Skeletal muscle tissue (tissue), 4 donors: ENCODE measurements around the gene SDR42E1. TPM values are rescaled to one million over a fixed set of nuclear protein-coding genes. Genes with fewer than 3 reads are reported as not detected.
"Not testable (repeated sequence)": the region's sequence is repeated elsewhere in the genome, so short reads cannot be mapped to it uniquely, and the experiment has no call there.

Experiments
- H3K27ac ChIP-seq: one replicate; pipeline ENCODE4 v1.7.0; 2013; ENCODE audit warnings: mild to moderate bottlenecking, low read depth, low read length, inconsistent platforms
- H3K27me3 ChIP-seq, 3 donors: one replicate each; pipeline ENCODE4 v1.7.0; 2013; ENCODE audit warnings: low read length in 3 of 3; ENCODE audit not compliant: control insufficient read depth in 3 of 3, insufficient read depth in 3 of 3
- H3K36me3 ChIP-seq, 3 donors: one replicate each; pipeline ENCODE4 v1.7.0; 2013; ENCODE audit warnings: low read length in 3 of 3; ENCODE audit not compliant: control insufficient read depth in 3 of 3, insufficient read depth in 3 of 3
- H3K4me1 ChIP-seq, 3 donors: one replicate each; pipeline ENCODE4 v1.7.0; 2013; ENCODE audit warnings: low read length in 3 of 3, mild to moderate bottlenecking in 3 of 3; ENCODE audit not compliant: control insufficient read depth in 3 of 3, insufficient read depth in 3 of 3
- H3K4me3 ChIP-seq, 3 donors: one replicate each; pipeline ENCODE4 v1.7.0; 2013; ENCODE audit warnings: low read length in 3 of 3
- H3K9ac ChIP-seq, 3 donors: one replicate each; pipeline ENCODE4 v1.7.0; 2013; ENCODE audit warnings: low read length in 3 of 3, mild to moderate bottlenecking in 3 of 3, moderate library complexity in 2 of 3, low read depth in 1 of 3
- H3K9me3 ChIP-seq, 3 donors: one replicate each; pipeline ENCODE4 v1.7.0; 2013; ENCODE audit warnings: low read length in 3 of 3; ENCODE audit not compliant: control insufficient read depth in 3 of 3
- total RNA-seq: library from RNA; depleted of rRNA; stranded (reverse); fragments of >200 nt; gene quantifications from one replicate; pipeline ENCODE4 v1.2.3, GENCODE V29; 2014
- donor health status: Osteomylitis.

Gene SDR42E1
- total RNA-seq, 1 donor from 2014 or later, result 0.52 TPM

- Histone ChIP-seq H3K4me3 (no peak overlapping the region), H3K4me1 (no peaks in the 10 kb centered on the region), H3K36me3 (no peaks in the 10 kb centered on the region), H3K9me3 (no peaks in the 10 kb centered on the region), H3K27me3 (no peaks in the 10 kb centered on the region), H3K27ac (no peak overlapping the region), H3K9ac (no peak overlapping the region)
Measured at GRCh38 chr16:81994485-81994884, 16.8 kb downstream of the SDR42E1 start.

GRCh38 chr16:81992859-81993258 is 18.4 kb downstream of the SDR42E1 start:
- H3K4me3 ChIP-seq, result no peak overlapping the region

GRCh38 chr16:81987706-81988105 is 23.6 kb downstream of the SDR42E1 start:
- H3K9me3 ChIP-seq, result peaks cover 0 to 3% (median 0%) of the 10 kb centered on the region in 3 donors
- peaks cover 0 to 2% (median 0%) of the 10 kb centered on the region in 3 donors for H3K27me3 ChIP-seq
- H3K4me1 ChIP-seq, result no peaks in the 10 kb centered on the region
- no peak overlapping the region for H3K9ac ChIP-seq
- no peak overlapping the region for H3K4me3 ChIP-seq
- no peaks in the 10 kb centered on the region for H3K36me3 ChIP-seq
- no peak overlapping the region for H3K27ac ChIP-seq

More at GRCh38 chr16:81992859-81993258, 18.4 kb downstream of the SDR42E1 start:
- Histone ChIP-seq H3K27ac (no peak overlapping the region), H3K36me3 (no peaks in the 10 kb centered on the region), H3K27me3 (no peaks in the 10 kb centered on the region), H3K4me1 (no peaks in the 10 kb centered on the region), H3K9me3 (peaks cover 0 to 3% (median 0%) of the 10 kb centered on the region in 3 donors), H3K9ac (no peak overlapping the region)

- Histone ChIP-seq H3K9me3 (peaks cover 0 to 3% (median 0%) of the 10 kb centered on the region in 3 donors), H3K36me3 (no peaks in the 10 kb centered on the region)
Measured at GRCh38 chr16:81987121-81987520, 24.1 kb downstream of the SDR42E1 start.

GRCh38 chr16:81977335-81977942 is 33.8 kb downstream of the SDR42E1 start:
- not testable (repeated sequence) for H3K9ac ChIP-seq, H3K27me3 ChIP-seq, H3K27ac ChIP-seq, H3K9me3 ChIP-seq, H3K4me3 ChIP-seq, H3K36me3 ChIP-seq, H3K4me1 ChIP-seq

More at GRCh38 chr16:81987121-81987520, 24.1 kb downstream of the SDR42E1 start:
- H3K4me3 ChIP-seq, result no peak overlapping the region
- no peak overlapping the region for H3K9ac ChIP-seq
- H3K4me1 ChIP-seq, result no peaks in the 10 kb centered on the region
- H3K27me3 ChIP-seq, result peaks cover 0 to 2% (median 0%) of the 10 kb centered on the region in 3 donors
- H3K27ac ChIP-seq, result no peak overlapping the region

GRCh38 chr16:81975637-81976036 is 35.6 kb downstream of the SDR42E1 start:
- Histone ChIP-seq H3K4me1 (no peaks in the 10 kb centered on the region), H3K9ac (no peak overlapping the region), H3K36me3 (no peaks in the 10 kb centered on the region), H3K9me3 (peaks cover 0 to 6% (median 0%) of the 10 kb centered on the region in 3 donors), H3K27ac (no peak overlapping the region), H3K27me3 (no peaks in the 10 kb centered on the region), H3K4me3 (no peak overlapping the region)

GRCh38 chr16:81973737-81974136 is 37.5 kb downstream of the SDR42E1 start:
- Histone ChIP-seq H3K4me3 (no peak overlapping the region), H3K36me3 (no peaks in the 10 kb centered on the region), H3K27ac (no peak overlapping the region), H3K27me3 (no peaks in the 10 kb centered on the region), H3K4me1 (no peaks in the 10 kb centered on the region), H3K9me3 (peaks cover 0 to 8% (median 0%) of the 10 kb centered on the region in 3 donors), H3K9ac (no peak overlapping the region)

GRCh38 chr16:81971853-81972252 is 39.4 kb downstream of the SDR42E1 start:
- no peak overlapping the region for H3K27ac ChIP-seq
- H3K9me3 ChIP-seq, result peaks cover 0 to 8% (median 0%) of the 10 kb centered on the region in 3 donors
- H3K36me3 ChIP-seq, result no peaks in the 10 kb centered on the region
- H3K9ac ChIP-seq, result no peak overlapping the region
- no peaks in the 10 kb centered on the region for H3K4me1 ChIP-seq
- no peaks in the 10 kb centered on the region for H3K27me3 ChIP-seq
- H3K4me3 ChIP-seq, result no peak overlapping the region

GRCh38 chr16:81967358-81967757 is 43.9 kb downstream of the SDR42E1 start:
- no peaks in the 10 kb centered on the region for H3K36me3 ChIP-seq
- peaks cover 0 to 8% (median 0%) of the 10 kb centered on the region in 3 donors for H3K9me3 ChIP-seq
- H3K9ac ChIP-seq, result no peak overlapping the region
- no peaks in the 10 kb centered on the region for H3K27me3 ChIP-seq
- no peak overlapping the region for H3K27ac ChIP-seq
- no peak overlapping the region for H3K4me3 ChIP-seq
- H3K4me1 ChIP-seq, result no peaks in the 10 kb centered on the region

GRCh38 chr16:81964808-81965207 is 46.5 kb downstream of the SDR42E1 start:
- peaks cover 0 to 2% (median 0%) of the 10 kb centered on the region in 3 donors for H3K9me3 ChIP-seq
- no peaks in the 10 kb centered on the region for H3K4me1 ChIP-seq
- H3K27me3 ChIP-seq, result no peaks in the 10 kb centered on the region
- H3K27ac ChIP-seq, result no peak overlapping the region
- H3K4me3 ChIP-seq, result no peak overlapping the region
- no peak overlapping the region for H3K9ac ChIP-seq
- no peaks in the 10 kb centered on the region for H3K36me3 ChIP-seq
